SK-N-MC (cell line): Measurements from ENCODE around the gene MLEC.

Experiments used
- DNase-seq: peaks from one replicate; pipeline ENCODE4 v3.0.0-alpha.2; 2011; ENCODE audit warnings: low read depth, low spot score
- H3K27ac ChIP-seq: fragments of 200-600 bp; sonication (generic); 2 replicates; pipeline ENCODE4 v1.5.1; 2016; ENCODE audit warnings: mixed run types
- H3K36me3 ChIP-seq: fragments of 200-600 bp; sonication (generic); 2 replicates; pipeline ENCODE4 v1.6.1; 2017; ENCODE audit warnings: antibody characterized with exemption, low read length, mixed read lengths; ENCODE audit not compliant: insufficient read depth
- H3K4me3 ChIP-seq: fragments of 200-600 bp; sonication (generic); 2 replicates; pipeline ENCODE4 v1.5.1; 2016
- H3K9ac ChIP-seq: fragments of 200-600 bp; sonication (generic); 2 replicates; pipeline ENCODE4 v1.8.0; 2017; ENCODE audit warnings: mixed run types, mixed read lengths; ENCODE audit not compliant: insufficient read length
- H3K9me3 ChIP-seq: fragments of 200-600 bp; sonication (generic); 2 replicates; pipeline ENCODE4 v1.6.1; 2017; ENCODE audit warnings: low read depth, mild to moderate bottlenecking, antibody characterized with exemption, low read length, moderate library complexity, mixed read lengths
- EZH2 ChIP-seq: fragments of 200-600 bp; sonication (generic); IDR thresholded peaks from one replicate; pipeline ENCODE4 v1.6.1; 2017; ENCODE audit warnings: antibody characterized with exemption
- FOXP2 ChIP-seq: optimal IDR thresholded peaks from 2 replicates; pipeline ENCODE3; 2011; ENCODE audit warnings: mild to moderate bottlenecking, moderate library complexity; ENCODE audit not compliant: insufficient read depth; ENCODE audit errors: extremely low read length, control extremely low read depth
- POLR2AphosphoS5 ChIP-seq: IDR thresholded peaks from 2 replicates; pipeline ENCODE4 v1.6.1; 2012; ENCODE audit warnings: mild to moderate bottlenecking, low read depth, low read length, borderline replicate concordance

The MLEC gene

GRCh38 chr12:120720234-120720986 is 33.5 kb downstream of the MLEC start:
- H3K9ac ChIP-seq: no peak overlapping the region
- peaks cover 76% of the 10 kb centered on the region for H3K36me3 ChIP-seq
- no peak for DNase-seq

DNA sequence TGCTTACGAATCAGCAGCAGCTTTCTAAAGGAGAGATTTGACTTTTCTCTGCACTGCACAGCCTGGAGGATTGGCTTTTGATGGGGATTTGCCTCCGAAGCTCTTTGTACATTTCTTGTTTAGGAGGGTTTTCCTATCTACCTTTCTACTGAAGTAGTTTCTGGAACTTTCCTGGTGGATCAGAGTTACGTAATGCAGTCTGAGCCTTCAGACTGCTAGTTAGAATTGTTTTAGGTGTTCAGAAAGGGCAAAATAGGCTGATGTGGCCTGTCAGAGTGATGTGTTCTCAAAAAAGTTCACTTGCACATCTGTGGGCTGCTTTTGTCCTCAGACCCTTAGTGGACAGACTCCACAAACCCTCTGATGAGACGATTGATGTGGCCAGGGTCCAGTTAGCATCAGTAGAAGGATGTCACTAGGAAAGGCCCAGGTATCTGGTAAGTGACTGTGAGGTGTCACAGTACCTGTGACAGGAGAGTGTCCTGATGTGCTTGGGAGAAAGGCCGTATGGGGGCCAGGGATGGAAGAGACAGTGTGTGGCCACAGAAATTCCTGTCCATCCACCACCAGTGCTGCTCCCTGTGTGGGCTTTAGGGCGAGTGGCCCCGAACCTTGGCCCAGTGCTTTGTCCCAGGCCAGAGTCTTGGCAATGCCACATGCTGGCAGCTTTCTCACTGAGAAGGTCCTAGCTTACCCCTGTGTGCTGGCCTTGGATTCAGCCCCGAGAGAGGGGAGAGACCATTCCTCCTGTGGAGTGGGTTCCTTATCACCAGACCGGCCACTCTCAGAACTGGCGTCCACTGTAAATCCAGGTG is 34.2 kb downstream of the MLEC start:
- no peak overlapping the region for H3K9ac ChIP-seq
- no peaks in the 10 kb centered on the region for H3K9me3 ChIP-seq
- no peak overlapping the region for H3K27ac ChIP-seq
- peaks cover 70% of the 10 kb centered on the region for H3K36me3 ChIP-seq
- H3K4me3 ChIP-seq: no peak overlapping the region
- no peak for DNase-seq
- TF ChIP-seq EZH2 (no peak), FOXP2 (no peak), POLR2AphosphoS5 (no peak)

More at GRCh38 chr12:120720234-120720986, 33.5 kb downstream of the MLEC start:
- TF ChIP-seq POLR2AphosphoS5: no peak
- TF ChIP-seq FOXP2: no peak
- no peak for TF ChIP-seq EZH2
- Histone ChIP-seq H3K9me3 (no peaks in the 10 kb centered on the region), H3K4me3 (no peak overlapping the region), H3K27ac (no peak overlapping the region)

- no peak for DNase-seq
- H3K27ac ChIP-seq: no peak overlapping the region
- H3K9ac ChIP-seq: no peak overlapping the region
- peaks cover 63% of the 10 kb centered on the region for H3K36me3 ChIP-seq
- H3K4me3 ChIP-seq: no peak overlapping the region
- no peaks in the 10 kb centered on the region for H3K9me3 ChIP-seq
- TF ChIP-seq POLR2AphosphoS5 (no peak), FOXP2 (no peak), EZH2 (no peak)
Measured at GRCh38 chr12:120721866-120722265, 34.9 kb downstream of the MLEC start.

DNA sequence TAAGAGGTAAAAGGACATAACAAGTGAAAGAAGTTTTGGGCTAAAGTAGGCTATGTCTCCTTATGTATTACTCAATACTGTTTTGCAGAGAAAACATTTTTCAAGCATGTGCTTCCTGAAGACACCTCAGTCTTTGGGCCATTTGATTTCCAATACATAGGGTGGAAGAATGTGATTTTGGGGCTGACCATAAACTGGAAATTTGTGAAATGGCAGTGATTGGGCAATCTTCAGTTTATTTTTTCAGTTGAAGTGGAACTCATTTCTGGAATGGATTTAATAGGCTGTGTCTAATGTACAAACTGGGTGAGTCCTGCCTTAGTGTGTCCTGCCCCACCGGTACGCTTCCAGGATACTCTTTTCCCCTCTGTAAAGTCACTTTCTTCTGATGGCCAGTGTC is 35.8 kb downstream of the MLEC start:
- no peak overlapping the region for H3K27ac ChIP-seq
- H3K36me3 ChIP-seq: peaks cover 58% of the 10 kb centered on the region
- DNase-seq: no peak
- H3K9ac ChIP-seq: no peak overlapping the region
- no peak for TF ChIP-seq FOXP2
- no peak for TF ChIP-seq POLR2AphosphoS5
- no peak for TF ChIP-seq EZH2
- H3K4me3 ChIP-seq: no peak overlapping the region
- H3K9me3 ChIP-seq: no peaks in the 10 kb centered on the region

DNA sequence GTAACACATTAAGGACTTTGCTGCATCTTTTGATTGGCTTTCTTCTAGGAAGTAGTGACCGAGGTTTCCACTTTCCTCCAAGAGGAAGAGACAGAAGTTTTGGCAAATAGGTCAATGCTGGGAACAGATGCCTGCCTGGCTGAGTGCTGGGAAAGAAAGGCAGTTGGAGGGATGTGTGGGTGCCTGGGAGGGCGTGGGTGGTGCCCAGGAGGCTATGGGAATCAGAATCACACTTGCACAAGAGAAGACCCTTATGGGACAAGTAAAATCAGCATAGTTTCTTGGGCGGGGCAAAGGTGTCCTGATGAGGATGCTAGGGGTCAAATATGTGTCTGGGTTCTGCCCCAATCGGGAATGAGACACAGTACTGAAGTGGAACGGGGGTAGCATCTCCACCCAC is 37.8 kb downstream of the MLEC start:
- no peak for TF ChIP-seq EZH2
- TF ChIP-seq FOXP2: no peak
- no peak for TF ChIP-seq POLR2AphosphoS5
- Histone ChIP-seq H3K9me3 (no peaks in the 10 kb centered on the region), H3K4me3 (no peak overlapping the region; the same call in 1 of the 2 replicates), H3K9ac (no peak overlapping the region), H3K27ac (no peak overlapping the region), H3K36me3 (peaks cover 41% of the 10 kb centered on the region)
- no peak for DNase-seq

DNA sequence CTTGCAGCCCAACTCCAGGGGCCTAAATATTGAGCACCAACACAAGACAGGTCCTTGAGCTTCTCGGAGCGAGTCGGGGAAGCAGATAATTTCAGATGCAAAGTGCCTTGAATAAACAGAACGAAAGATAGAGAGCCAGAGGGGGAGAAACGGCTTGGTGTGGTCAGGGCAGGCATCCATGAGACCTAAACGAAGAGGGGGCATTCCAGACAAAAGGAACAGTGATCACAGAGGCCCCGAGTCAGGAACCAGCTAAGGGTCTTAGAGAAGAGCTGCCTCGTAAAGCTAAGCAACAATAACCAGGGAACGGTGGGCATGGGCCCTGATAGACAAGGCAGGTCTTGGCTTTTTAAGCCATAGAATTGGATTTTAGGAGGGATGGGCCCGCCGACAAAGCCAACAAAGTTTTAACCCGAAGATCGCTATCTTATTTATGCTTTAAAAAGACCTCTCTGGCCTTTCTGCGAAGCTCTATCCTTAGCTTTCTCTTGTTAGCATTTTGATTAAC is 38.3 kb downstream of the MLEC start:
- H3K9me3 ChIP-seq: no peaks in the 10 kb centered on the region
- H3K4me3 ChIP-seq: peak overlapping the region; percentile 75
- peaks cover 36% of the 10 kb centered on the region for H3K36me3 ChIP-seq
- no peak for DNase-seq
- H3K27ac ChIP-seq: no peak overlapping the region
- H3K9ac ChIP-seq: peak overlapping the region; percentile 43
- TF ChIP-seq FOXP2: no peak
- TF ChIP-seq EZH2: no peak
- TF ChIP-seq POLR2AphosphoS5: no peak

DNA sequence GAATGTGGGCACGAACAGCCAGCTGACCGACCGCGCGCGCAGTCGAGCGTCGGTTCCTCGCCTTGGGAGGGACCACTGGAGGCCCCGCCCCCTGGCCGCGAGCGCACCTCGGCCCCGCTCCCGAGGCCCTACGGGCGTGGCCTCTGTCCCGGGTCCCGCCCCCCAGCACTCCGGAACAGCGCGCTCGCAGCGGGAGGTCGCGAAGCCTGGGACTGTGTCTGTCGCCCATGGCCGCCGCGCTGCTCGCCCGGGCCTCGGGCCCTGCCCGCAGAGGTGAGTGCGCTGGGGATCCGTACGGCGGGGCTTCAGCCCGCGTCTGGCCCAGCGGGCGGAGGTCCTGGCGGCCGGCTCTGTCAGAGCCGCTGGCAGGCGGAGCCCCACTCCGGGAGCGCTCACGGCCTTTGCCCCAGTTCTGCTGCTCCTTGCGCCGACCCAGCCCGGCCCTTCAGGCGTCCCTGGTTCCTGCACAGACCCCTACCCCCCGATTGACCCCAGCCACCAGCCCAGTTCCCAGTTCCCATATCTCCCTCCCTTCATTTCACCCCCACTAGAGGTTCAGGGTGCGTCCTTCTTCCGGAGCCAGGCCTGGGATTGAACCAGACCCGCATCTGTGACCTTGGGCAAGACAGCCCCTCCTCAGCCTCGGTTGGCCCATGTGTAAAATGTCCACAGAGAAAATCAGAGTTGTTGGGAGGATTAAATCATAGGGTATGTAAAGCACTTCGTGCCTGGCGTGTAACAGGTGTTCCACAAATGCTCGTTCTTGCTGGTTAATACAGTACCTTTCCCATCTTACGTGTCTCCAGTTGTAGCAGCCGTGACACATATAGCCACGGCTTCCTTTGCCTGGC is 38.9 kb downstream of the MLEC start, which contains the start of gene ACADS:
Gene ACADS (plus strand): TSS at position 168 of the 851 bp plus-strand sequence. CDS start 60 bp downstream, at position 228.
- peak within 1 kb of the TSS; percentile 77 for H3K9ac ChIP-seq
- TF ChIP-seq FOXP2: no peak
- TF ChIP-seq EZH2: no peak
- peak; percentile 65; the same call in 1 of the 2 replicates for TF ChIP-seq POLR2AphosphoS5
- no peak for DNase-seq
- H3K9me3 ChIP-seq: no peaks in the 10 kb centered on the region
- peaks cover 29% of the 10 kb centered on the region for H3K36me3 ChIP-seq
- H3K27ac ChIP-seq: no peak within 1 kb of the TSS
- H3K4me3 ChIP-seq: peak within 1 kb of the TSS; percentile 75

- Histone ChIP-seq H3K9me3 (no peaks in the 10 kb centered on the region), H3K27ac (no peak overlapping the region), H3K4me3 (peak overlapping the region; percentile 75)
Measured at GRCh38 chr12:120726510-120726793, 39.5 kb downstream of the MLEC start.

More at GRCh38 chr12:120726510-120726793, 39.5 kb downstream of the MLEC start:
- TF ChIP-seq FOXP2: no peak
- TF ChIP-seq EZH2: no peak
- TF ChIP-seq POLR2AphosphoS5: no peak
- Histone ChIP-seq H3K9ac (no peak overlapping the region), H3K36me3 (peaks cover 23% of the 10 kb centered on the region)
- no peak for DNase-seq
